ENCODE results near the gene PDCL2.

Gene PDCL2

DNA sequence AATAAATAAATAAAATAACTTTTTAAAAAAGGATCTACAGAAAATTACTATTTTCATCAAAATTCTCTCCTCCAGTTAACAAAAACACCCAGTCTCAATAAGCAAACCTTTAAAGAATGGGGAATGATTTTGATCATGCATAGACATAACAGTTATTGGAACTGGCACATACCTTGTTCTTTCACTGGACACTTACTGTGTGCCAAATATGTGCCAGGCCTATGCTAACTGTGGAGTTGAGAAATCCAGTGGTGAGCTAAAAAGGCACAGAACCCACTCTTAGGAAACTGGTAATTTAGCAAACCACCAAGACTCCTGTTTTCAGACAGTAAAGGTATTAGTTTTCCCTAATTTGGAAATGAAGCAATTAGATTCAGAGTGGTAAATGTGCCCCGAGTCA is 84.4 kb downstream of the PDCL2 start:
- Histone ChIP-seq H3K27me3 (replicated peaks) (no peaks in the 10 kb centered on the region), H3K4me3 (ENCODE audit: low read depth, low read length) (no peak overlapping the region), H3K27ac (no peak overlapping the region), H3K36me3 (replicated peaks) (no peaks in the 10 kb centered on the region)
- no peak for DNase-seq
- TF ChIP-seq, protein P1, sequence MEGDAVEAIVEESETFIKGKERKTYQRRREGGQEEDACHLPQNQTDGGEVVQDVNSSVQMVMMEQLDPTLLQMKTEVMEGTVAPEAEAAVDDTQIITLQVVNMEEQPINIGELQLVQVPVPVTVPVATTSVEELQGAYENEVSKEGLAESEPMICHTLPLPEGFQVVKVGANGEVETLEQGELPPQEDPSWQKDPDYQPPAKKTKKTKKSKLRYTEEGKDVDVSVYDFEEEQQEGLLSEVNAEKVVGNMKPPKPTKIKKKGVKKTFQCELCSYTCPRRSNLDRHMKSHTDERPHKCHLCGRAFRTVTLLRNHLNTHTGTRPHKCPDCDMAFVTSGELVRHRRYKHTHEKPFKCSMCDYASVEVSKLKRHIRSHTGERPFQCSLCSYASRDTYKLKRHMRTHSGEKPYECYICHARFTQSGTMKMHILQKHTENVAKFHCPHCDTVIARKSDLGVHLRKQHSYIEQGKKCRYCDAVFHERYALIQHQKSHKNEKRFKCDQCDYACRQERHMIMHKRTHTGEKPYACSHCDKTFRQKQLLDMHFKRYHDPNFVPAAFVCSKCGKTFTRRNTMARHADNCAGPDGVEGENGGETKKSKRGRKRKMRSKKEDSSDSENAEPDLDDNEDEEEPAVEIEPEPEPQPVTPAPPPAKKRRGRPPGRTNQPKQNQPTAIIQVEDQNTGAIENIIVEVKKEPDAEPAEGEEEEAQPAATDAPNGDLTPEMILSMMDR (IDR thresholded peaks at IDR 0.05; ENCODE audit: low read depth, low read length, missing control alignments): no peak
- in situ Hi-C loops (cut with HindIII; ENCODE audit: low pct_ligation_motif_present, low sequenced_read_pairs): no loop called here

Data from brain microvascular endothelial cell (primary cell).